Measurements from ENCODE around the gene ZNF845.
"Not testable (repeated sequence)": the region's sequence is repeated elsewhere in the genome, so short reads cannot be mapped to it uniquely, and the experiment has no call there.

The ZNF845 gene

GRCh38 chr19:53333463-53334449 lies at the start of gene ZNF845:
ZNF845 (plus strand) TSS chr19:53333749; CDS start chr19:53341308, 7,559 bp downstream.
- DNase-seq, result peak; percentile 41 to 96 (median 85)

DNA sequence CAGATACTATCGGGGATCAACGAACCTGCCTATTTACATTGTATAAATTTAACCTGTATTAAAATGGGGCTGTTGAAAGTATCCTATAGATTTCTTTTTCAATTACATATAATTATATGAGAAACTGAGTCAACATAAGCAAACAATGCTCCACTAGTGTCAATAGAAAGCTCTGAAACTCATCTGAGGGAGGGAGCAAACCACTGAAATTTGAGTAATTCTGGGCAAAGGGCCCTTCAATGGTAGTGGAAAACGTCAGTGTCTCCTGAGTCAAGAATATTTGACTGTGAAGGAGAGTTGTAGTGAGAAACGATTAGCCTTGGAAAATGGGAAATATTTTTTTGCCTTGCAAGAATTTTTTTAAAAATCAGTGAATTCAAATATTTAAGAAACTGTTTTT lies 48.5 kb upstream of the ZNF845 start:
- no peak for DNase-seq

GRCh38 chr19:53290758-53291549 lies 42.6 kb upstream of the ZNF845 start:
- no peak for DNase-seq

DNA sequence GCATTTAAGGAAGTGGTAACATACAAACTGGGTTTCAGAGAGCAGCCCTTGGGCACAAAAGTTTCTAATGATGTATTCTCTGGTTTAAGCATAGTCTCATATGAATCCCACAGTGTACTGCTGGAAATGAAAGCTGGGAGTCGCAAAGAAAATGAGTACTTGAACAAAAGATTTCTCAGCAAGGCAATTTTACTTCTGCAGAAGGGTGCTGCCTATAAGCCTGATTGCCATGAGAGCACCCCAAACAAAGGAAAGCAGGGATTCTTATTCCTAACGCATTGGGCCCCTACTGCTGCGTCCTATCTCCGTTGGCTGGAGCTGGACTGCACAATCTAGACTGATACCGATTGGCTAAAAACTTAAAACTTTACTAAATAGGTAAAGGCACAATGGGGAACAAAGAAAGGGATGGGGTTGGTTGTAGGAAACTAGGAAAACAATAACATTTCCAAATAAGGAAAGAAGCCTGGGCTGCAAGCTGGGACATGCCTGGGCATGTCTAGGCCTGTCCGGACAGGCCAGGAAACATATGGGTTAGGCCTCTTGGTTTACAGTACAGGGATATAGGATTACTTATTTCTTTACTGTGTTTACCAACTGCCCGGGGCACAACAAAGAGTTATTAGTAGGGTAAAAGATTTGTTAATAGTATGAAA lies 38.6 kb upstream of the ZNF845 start:
- no peak for DNase-seq

DNA sequence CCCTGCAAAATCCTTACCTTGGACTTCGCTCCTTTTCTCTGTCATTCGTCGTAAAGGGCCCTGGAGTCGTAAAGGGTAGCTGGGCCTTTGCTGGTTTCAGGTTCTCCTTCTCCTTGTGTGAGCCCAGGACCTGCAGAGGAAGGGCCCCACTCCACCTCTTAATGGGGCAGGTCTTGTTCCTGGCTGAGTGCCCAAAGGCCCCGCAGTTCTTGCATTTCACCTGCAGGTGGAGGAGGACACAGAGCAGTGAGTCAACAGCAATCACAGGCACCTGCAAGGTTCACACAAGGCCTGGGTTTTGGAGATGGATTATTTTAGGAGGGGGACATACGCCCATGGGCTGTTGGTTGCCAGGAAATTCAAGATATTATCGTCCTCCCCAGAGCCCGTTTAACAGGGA lies 32.2 kb upstream of the ZNF845 start:
- not testable (repeated sequence) for DNase-seq

- peak in 14 of 58 donors; percentile 0 to 33 (median 6) for DNase-seq
Measured at GRCh38 chr19:53308339-53308811, 25.2 kb upstream of the ZNF845 start.

DNA sequence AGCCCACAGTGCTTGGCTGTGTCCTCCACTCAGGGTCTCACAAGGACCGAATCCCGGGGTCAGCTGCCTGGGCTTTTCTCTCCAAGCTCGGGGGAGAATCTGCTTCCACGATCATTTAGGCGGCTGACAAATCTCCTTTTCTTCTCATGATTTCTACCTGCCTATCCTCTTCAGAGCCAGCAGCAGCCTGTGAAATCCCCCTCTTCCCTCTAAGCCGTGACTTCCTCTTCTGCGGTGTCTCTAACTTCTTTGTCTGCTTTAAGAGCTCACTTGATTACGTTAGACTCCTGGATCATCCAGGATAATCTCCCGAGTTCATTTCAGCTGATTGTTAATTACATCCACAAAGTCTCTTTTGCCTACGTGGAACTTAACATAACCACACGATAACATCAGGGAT lies 22.5 kb upstream of the ZNF845 start:
- DNase-seq, result no peak

DNA sequence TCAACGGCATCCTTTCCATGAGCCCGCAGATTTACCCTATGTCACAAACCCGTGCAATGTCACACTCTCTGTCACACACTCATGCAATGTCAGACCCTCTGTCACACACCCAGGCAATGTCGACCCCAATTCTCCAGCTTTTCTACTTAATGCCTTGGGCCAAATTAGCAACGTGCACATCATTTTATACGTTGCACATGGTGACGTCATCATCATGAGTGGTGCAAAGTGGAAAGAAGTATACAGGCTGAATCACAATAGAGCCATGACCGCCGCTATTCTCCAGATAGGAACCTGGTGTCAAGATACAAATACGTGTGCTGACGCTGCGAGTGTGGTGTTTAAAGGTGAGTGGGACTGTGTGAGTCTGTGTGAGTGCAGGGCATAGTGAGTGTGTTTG lies 21.7 kb upstream of the ZNF845 start:
- DNase-seq, result no peak

- DNase-seq, result peak in 5 of 58 donors; percentile 0 to 7 (median 3)
Measured at GRCh38 chr19:53328967-53329366, 4.6 kb upstream of the ZNF845 start.

- DNase-seq, result no peak
Measured at GRCh38 chr19:53332484-53332883, 1.1 kb upstream of the ZNF845 start.

DNA sequence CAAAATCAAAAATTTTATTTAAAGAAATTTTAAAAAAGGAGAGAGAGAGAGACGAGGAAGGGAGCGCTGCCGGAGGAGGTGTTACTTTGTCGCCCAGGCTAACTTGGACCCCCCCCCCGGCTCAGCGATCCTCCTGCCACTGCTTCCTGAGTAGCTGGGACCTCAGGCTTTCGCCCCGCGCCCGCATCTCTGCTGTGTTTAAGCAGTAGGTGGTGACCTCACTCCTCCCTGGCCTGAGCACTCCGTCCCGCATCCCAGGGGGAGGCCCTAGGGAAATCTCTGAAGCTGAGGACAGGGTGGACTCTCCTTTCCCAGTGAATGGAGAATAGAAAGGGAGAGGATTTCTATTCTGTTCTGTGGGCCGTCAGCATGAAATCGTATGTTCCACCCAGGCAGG lies 485 bp upstream of the ZNF845 start:
- DNase-seq, result peak in 10 of 58 donors; percentile 12 to 35 (median 24)

DNA sequence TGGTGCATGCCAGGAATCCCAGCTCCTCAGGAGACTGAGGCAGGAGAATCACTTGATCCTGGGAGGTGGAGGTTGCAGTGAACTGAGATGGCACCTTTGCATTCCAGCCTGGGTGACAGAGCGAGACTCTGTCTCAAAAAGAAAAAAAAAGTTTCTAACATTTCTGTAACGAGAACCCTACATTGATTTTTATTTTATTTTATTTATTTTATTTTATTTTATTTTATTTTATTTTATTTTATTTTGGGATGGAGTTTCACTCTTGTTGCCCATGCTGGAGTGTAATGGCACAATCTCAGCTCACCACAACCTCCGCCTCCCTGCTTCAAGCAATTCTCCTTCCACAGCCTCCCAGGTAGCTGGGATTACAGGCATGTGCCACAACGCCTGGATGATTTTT lies 10.9 kb downstream of the ZNF845 start:
- not testable (repeated sequence) for DNase-seq

DNA sequence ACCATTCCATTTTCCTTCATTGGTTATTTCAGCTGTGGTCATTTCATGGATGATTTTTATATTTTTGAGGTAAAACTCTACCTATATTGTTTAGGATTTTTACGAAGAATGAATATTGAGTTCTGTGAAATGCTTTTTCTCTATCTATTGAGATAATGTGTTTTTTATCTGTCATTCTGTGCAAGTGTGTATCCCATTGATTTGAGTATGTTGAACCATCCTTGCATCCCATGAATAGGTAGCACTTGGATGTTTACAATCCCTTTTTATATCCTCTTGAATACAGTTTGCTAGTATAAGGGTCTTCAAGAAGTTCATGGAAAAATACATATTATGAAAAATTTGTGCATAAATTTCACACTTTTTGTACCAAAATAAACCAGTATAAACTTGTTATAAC lies 22.2 kb downstream of the ZNF845 start:
- DNase-seq, result no peak

DNA sequence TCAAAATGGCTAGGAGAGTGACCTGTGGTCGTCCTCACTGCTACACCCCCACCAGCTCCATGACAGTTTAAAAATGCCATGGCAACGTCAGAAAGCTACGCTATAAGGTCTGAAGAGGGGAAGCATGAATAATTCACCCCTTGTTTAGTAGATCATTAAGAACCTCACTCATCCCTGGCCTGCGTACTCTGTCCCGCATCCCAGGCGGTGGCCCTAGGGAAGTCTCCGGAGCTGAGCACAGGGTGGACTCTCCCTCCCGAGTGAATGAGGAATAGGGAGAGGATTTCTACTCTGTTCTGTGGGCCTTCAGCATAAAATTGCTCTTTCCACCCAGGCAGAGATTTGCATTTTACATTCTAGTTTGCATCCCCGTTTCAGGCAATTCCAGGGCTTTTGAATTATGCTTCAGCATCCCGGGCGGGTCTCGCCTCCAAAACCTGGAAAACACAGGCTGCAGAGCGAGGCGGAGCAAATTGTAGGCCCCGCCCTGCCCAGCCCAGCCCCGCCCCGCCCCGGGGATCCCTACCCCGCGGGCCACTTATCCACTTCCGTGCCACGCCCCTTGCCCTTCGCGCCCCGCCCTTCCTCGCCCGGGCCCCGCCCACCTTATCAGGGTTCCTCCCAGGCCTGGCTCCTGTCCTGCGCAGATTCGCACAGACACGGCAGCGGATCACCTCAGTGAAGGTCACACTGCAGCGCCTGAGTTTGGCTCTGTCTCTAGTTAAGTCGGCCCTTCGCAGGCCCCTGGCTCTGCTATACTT lies 24.5 kb downstream of the ZNF845 start:
- DNase-seq, result no peak

DNA sequence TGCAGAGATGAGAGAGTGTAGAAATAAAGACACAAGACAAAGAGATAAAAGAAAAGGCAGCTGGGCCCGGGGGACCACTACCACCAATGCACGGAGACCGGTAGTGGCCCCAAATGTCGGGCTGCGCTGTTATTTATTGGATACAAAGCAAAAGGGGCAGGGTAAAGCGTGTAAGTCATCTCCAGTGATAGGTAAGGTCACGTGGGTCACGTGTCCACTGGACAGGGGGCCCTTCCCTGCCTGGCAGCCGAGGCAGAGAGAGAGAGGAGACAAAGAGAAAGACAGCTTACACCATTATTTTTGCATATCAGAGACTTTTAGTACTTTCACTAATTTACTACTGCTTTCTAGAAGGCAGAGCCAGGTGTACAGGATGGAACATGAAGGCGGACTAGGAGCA lies 26.5 kb downstream of the ZNF845 start:
- DNase-seq, result not testable (repeated sequence)

GRCh38 chr19:53365134-53365898 lies 31.8 kb downstream of the ZNF845 start, which contains the start of gene ZNF525:
ZNF525 (plus strand) TSS chr19:53365705; CDS start chr19:53372282, 6,577 bp downstream.
- DNase-seq, result peak in 57 of 58 donors; percentile 9 to 89 (median 74)

DNA sequence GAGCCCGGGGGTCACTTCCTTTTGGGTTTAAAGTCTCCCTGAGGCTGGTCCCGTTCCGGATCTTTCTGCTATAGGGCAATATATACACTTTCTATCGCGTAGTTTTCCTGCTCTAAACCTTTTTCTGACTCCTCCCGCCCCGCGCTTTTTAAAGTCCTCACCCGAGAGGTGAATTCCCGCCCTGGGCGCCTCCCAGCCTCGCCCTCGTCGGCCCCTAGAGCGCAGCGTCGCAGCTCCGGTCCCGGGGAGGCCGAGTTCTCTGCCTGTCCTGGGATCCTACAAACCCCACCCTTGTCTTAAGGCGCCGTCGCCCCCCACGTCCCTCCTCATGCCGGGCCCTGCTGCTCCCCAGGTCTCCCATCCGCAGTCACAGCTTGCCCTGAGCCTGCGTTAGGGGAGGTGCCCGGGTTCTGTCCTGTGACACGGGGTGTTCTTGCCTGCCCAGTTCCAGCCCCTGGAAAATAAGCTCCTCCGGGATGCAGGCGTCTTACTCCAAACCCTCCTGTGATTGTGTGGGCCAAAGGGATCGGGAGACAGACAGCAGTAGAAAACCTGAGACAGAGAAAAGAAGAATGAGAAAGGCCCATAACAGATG lies 32.4 kb downstream of the ZNF845 start:
- peak in 4 of 58 donors; percentile 18 to 39 (median 38) for DNase-seq

DNA sequence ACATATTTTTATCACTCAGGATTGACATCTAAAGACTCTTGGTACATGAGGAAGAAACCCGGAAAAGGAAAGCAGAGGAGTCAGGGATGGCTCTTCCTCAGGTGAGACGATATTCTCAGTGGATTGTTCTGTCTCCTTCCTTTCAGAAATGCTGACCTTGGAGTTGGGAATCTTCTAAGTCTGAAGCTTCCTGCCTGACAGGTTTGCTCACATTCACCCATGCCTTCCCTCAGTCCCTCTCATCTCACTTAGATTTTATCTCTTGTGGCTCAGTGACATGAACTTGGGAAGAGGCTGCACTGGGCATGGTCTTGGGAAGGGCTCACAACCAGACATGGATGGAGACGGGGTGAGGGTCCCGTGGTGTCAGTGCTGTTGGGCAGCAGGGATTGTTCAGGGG lies 38.6 kb downstream of the ZNF845 start:
- DNase-seq, result no peak

DNA sequence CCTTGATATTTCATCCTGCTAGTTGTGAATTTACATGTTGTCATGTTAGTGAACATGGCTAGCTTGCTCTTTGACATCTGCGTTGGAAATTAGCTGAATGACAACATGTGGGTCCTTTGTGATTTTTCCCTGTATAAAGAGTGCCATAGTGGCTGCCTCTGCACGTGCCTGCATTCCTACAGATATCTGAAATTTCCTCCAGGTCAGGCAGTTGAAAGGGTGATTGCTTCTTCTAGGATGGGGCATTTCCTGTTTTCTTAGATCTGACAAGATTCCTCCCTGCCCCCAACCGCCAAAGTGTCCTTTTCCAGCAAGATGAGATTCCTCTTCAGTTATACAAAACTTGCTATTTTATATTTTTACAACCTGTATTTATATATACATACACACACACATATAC lies 40.7 kb downstream of the ZNF845 start:
- no peak for DNase-seq
